ENCODE results near the gene PTPRQ.

DNA sequence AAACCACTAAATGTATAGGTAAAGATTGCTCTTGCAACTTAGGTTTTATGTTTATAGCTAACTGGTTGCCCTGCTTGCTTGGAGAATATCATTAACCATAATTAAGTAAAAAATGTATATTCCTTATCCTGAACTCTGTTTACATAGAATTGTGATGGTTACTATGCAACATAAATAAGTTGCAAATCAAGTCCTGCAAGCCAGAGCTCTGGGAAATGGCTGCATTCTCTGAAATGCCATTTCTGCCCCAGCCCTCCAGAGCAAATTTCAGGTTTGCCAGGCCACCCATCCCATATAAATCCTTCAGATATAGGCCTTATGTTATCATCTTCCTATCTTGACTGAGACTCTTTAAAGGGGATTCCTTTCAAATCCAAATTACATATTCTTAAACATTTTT, 145.0 kb downstream of the PTPRQ start:
- TF ChIP-seq, protein P1, sequence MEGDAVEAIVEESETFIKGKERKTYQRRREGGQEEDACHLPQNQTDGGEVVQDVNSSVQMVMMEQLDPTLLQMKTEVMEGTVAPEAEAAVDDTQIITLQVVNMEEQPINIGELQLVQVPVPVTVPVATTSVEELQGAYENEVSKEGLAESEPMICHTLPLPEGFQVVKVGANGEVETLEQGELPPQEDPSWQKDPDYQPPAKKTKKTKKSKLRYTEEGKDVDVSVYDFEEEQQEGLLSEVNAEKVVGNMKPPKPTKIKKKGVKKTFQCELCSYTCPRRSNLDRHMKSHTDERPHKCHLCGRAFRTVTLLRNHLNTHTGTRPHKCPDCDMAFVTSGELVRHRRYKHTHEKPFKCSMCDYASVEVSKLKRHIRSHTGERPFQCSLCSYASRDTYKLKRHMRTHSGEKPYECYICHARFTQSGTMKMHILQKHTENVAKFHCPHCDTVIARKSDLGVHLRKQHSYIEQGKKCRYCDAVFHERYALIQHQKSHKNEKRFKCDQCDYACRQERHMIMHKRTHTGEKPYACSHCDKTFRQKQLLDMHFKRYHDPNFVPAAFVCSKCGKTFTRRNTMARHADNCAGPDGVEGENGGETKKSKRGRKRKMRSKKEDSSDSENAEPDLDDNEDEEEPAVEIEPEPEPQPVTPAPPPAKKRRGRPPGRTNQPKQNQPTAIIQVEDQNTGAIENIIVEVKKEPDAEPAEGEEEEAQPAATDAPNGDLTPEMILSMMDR (IDR thresholded peaks at IDR 0.05; ENCODE audit: low read length), result no peak
- TF ChIP-seq EZH2 (optimal IDR thresholded peaks at IDR 0.05; ENCODE audit: low read depth, low read length), result no peak
- TF ChIP-seq EZH2phosphoT487 (IDR thresholded peaks at IDR 0.05; ENCODE audit: low read length), result no peak

Measured in MM.1S (cell line).